Natural killer cell (primary cell): ENCODE results near the gene SRRM4. TPM values are rescaled to one million over a fixed set of nuclear protein-coding genes. Genes with fewer than 3 reads are reported as not detected.
A peak's percentile ranks its signal among the peaks of the same experiment; 100 is the strongest.

ENCODE experiments used
- ATAC-seq, 3 donors: fragments of 150-1000 bp in 2 of 3; fragments of 200-7000 bp in 1 of 3; cut with Tn5 transposase; 1 replicate in 1 of 3; 2 replicates in 2 of 3; pipeline ENCODE4 v1.10.0; 2021; ENCODE audit warnings: mild to moderate bottlenecking in 2 of 3, moderate library complexity in 2 of 3
- DNase-seq, 2 donors: peaks; one replicate each; pipeline versions ENCODE4 v3.0.0 to v3.0.0-alpha.2; 2013 to 2021; ENCODE audit warnings: mixed read lengths in 1 of 2
- H3K27ac ChIP-seq: one replicate; pipeline ENCODE4 v1.5.1; 2013; ENCODE audit warnings: mild to moderate bottlenecking, low read length
- H3K27me3 ChIP-seq: one replicate; pipeline ENCODE4 v1.6.1; 2013; ENCODE audit warnings: low read length; ENCODE audit not compliant: control insufficient read depth, insufficient read depth
- H3K36me3 ChIP-seq: one replicate; pipeline ENCODE4 v1.6.1; 2013; ENCODE audit warnings: low read length; ENCODE audit not compliant: control insufficient read depth, insufficient read depth
- H3K4me1 ChIP-seq: one replicate; pipeline ENCODE4 v1.6.1; 2013; ENCODE audit warnings: low read length; ENCODE audit not compliant: control insufficient read depth, insufficient read depth
- H3K4me3 ChIP-seq: one replicate; pipeline ENCODE4 v1.5.1; 2013; ENCODE audit warnings: low read length
- H3K9me3 ChIP-seq: one replicate; pipeline ENCODE4 v1.6.1; 2013; ENCODE audit warnings: low read length; ENCODE audit not compliant: control insufficient read depth, insufficient read depth
- H3K27ac Mint-ChIP-seq, 2 donors: one replicate each; pipeline ENCODE4 v1.8.0; 2022; ENCODE audit warnings: mild to moderate bottlenecking in 2 of 2, mixed read lengths in 2 of 2, moderate library complexity in 1 of 2
- H3K27me3 Mint-ChIP-seq, 2 donors: one replicate each; pipeline ENCODE4 v1.8.0; 2022; ENCODE audit warnings: low read depth in 2 of 2, mixed read lengths in 2 of 2
- H3K36me3 Mint-ChIP-seq: one replicate; pipeline ENCODE4 v1.8.0; 2022; ENCODE audit warnings: mixed read lengths
- H3K4me1 Mint-ChIP-seq, 2 donors: one replicate each; pipeline ENCODE4 v1.8.0; 2022; ENCODE audit warnings: mixed read lengths in 2 of 2
- H3K4me3 Mint-ChIP-seq: one replicate; pipeline ENCODE4 v1.8.0; 2022; ENCODE audit warnings: mild to moderate bottlenecking, moderate library complexity, mixed read lengths
- H3K9me3 Mint-ChIP-seq, 2 donors: one replicate each; pipeline ENCODE4 v1.8.0; 2022; ENCODE audit warnings: mixed read lengths in 2 of 2
- CTCF ChIP-seq: fragments of 200-600 bp; IDR thresholded peaks from one replicate; pipeline ENCODE4 v1.8.0; 2022; ENCODE audit warnings: antibody characterized with exemption
- WGBS: methylation state at CpG from one replicate; pipeline ENCODE4 v1.1.7; 2013; ENCODE audit warnings: missing lambda C conversion rate; ENCODE audit not compliant: insufficient coverage; 5-methylcytosine and 5-hydroxymethylcytosine counted together
- intact Hi-C: fragments of 100-400 bp; cut with micrococcal nuclease; formaldehyde crosslinking; loops from one replicate; pipeline ENCODE4 v1.14.2; 2022
- total RNA-seq, 4 donors: library from RNA; stranded (reverse); fragments of 120-200 nt in 1 of 4; gene quantifications; one replicate each; pipeline versions ENCODE4 v1.2.3 to v1.2.4, GENCODE V29; 2013 to 2022

The SRRM4 gene
- total RNA-seq, 3 donors from 2014 or later (not counting 1 experiment from before 2014, with no cell fraction given): not detected

- Histone ChIP-seq H3K4me3 (no peak overlapping the region), H3K27me3 (no peaks in the 10 kb centered on the region), H3K9me3 (no peaks in the 10 kb centered on the region), H3K27ac (no peak overlapping the region), H3K4me1 (no peaks in the 10 kb centered on the region), H3K36me3 (no peaks in the 10 kb centered on the region)
- no peak overlapping the region for H3K4me3 Mint-ChIP-seq
- H3K27ac Mint-ChIP-seq: no peak overlapping the region
- H3K27me3 Mint-ChIP-seq: no peaks in the 10 kb centered on the region
- no peak for TF ChIP-seq CTCF
- intact Hi-C loops: no loop called here
- ATAC-seq (no peak), DNase-seq (no peak)
- H3K36me3 Mint-ChIP-seq: no peaks in the 10 kb centered on the region
- WGBS: 92% methylated on average over 4 of the region's 9 CpGs
- H3K4me1 Mint-ChIP-seq: no peaks in the 10 kb centered on the region
- no peaks in the 10 kb centered on the region for H3K9me3 Mint-ChIP-seq
Observed at GRCh38 chr12:119113496-119113986, 132.2 kb downstream of the SRRM4 start.

- no peaks in the 10 kb centered on the region for H3K4me1 ChIP-seq
- no peak overlapping the region for H3K27ac ChIP-seq
- no peaks in the 10 kb centered on the region for H3K36me3 Mint-ChIP-seq
- intact Hi-C loops: no loop called here
- H3K4me3 Mint-ChIP-seq: no peak overlapping the region
- H3K27me3 Mint-ChIP-seq: no peaks in the 10 kb centered on the region
- no peaks in the 10 kb centered on the region for H3K27me3 ChIP-seq
- H3K9me3 Mint-ChIP-seq: no peaks in the 10 kb centered on the region
- no peak overlapping the region for H3K4me3 ChIP-seq
- 67% methylated on average over 1 of the region's 3 CpGs for WGBS
- H3K9me3 ChIP-seq: no peaks in the 10 kb centered on the region
- TF ChIP-seq CTCF: no peak
- no peak overlapping the region for H3K27ac Mint-ChIP-seq
- no peaks in the 10 kb centered on the region for H3K36me3 ChIP-seq
- no peaks in the 10 kb centered on the region for H3K4me1 Mint-ChIP-seq
- ATAC-seq (no peak), DNase-seq (no peak)
Observed at GRCh38 chr12:119114294-119114693, 133.0 kb downstream of the SRRM4 start.

GRCh38 chr12:119115296-119115905 is 134.1 kb downstream of the SRRM4 start:
- H3K4me3 Mint-ChIP-seq: no peak overlapping the region
- H3K27me3 Mint-ChIP-seq: peaks cover 0 to 4% of the 10 kb centered on the region in 2 donors
- Histone ChIP-seq H3K4me3 (no peak overlapping the region), H3K27me3 (no peaks in the 10 kb centered on the region), H3K9me3 (no peaks in the 10 kb centered on the region), H3K4me1 (no peaks in the 10 kb centered on the region), H3K27ac (no peak overlapping the region), H3K36me3 (no peaks in the 10 kb centered on the region)
- no peak overlapping the region for H3K27ac Mint-ChIP-seq
- 36% methylated on average over 2 of the region's 2 CpGs for WGBS
- ATAC-seq (peak in 1 of 3 donors; percentile 43), DNase-seq (peak in 1 of 2 donors; percentile 47)
- no peaks in the 10 kb centered on the region for H3K36me3 Mint-ChIP-seq
- peak; percentile 76 for TF ChIP-seq CTCF
- no peaks in the 10 kb centered on the region for H3K9me3 Mint-ChIP-seq
- intact Hi-C loops: loop anchor here (5.0 kb wide), 1 partner anchor 297 kb away; no protein-coding TSS in a partner anchor
- no peaks in the 10 kb centered on the region for H3K4me1 Mint-ChIP-seq

- 24% methylated on average over 1 of the region's 3 CpGs for WGBS
- Mint-ChIP-seq H3K4me3 (no peak overlapping the region), H3K4me1 (no peaks in the 10 kb centered on the region), H3K9me3 (no peaks in the 10 kb centered on the region), H3K27ac (no peak overlapping the region), H3K36me3 (no peaks in the 10 kb centered on the region), H3K27me3 (peaks cover 3 to 6% of the 10 kb centered on the region in 2 donors)
- Histone ChIP-seq H3K4me1 (no peaks in the 10 kb centered on the region), H3K4me3 (no peak overlapping the region), H3K9me3 (no peaks in the 10 kb centered on the region), H3K27ac (no peak overlapping the region), H3K27me3 (no peaks in the 10 kb centered on the region), H3K36me3 (no peaks in the 10 kb centered on the region)
- no peak for TF ChIP-seq CTCF
- intact Hi-C loops: loop anchor here (5.0 kb wide), 1 partner anchor 294 kb away; no protein-coding TSS in a partner anchor
- DNase-seq (no peak), ATAC-seq (no peak)
Observed at GRCh38 chr12:119117936-119118335, 136.6 kb downstream of the SRRM4 start.
